H1 (cell line): ENCODE data around the gene PSPH. TPM values are rescaled to one million over a fixed set of nuclear protein-coding genes. Genes with fewer than 3 reads are reported as not detected.

ENCODE experiments used
- RXRA ChIP-seq: IDR thresholded peaks from 2 replicates; pipeline ENCODE4 v1.6.1; 2011; ENCODE audit warnings: low read depth, mild to moderate bottlenecking, low read length, moderate library complexity; ENCODE audit not compliant: insufficient read depth
- SUZ12 ChIP-seq: fragments of 200-600 bp; sonication (generic); IDR thresholded peaks from 2 replicates; pipeline ENCODE4 v1.6.1; 2012; ENCODE audit warnings: mild to moderate bottlenecking, inconsistent platforms, low read length, moderate library complexity, mixed read lengths
- polyA plus RNA-seq, 7 experiments: library from polyadenylated mRNA; depleted of rRNA in 3 of 7; stranded (reverse) in 5 of 7; unstranded in 2 of 7; fragments of >200 nt in 5 of 7; fragments of 200-250 nt in 2 of 7; gene quantifications; 1 replicate in 5 of 7; 2 replicates in 1 of 7; 4 replicates in 1 of 7; pipeline versions ENCODE4 v1.2.1 to v1.2.3, GENCODE V29; 2011 to 2013; ENCODE audit warnings: missing spikeins in 2 of 7, mixed read lengths in 2 of 7
- total RNA-seq: library from RNA; stranded (reverse); fragmentation: NEBNext Ultra II Directional; extraction: Animal tissue kit (Norgen Biotek cat#: 25700); gene quantifications from 2 replicates; pipeline ENCODE4 v1.2.1, GENCODE V29; 2021
- TF ChIP-seq, protein P1 (sequence below): fragments of 300-600 bp; sonication (generic); IDR thresholded peaks from 2 replicates; pipeline ENCODE4 v1.7.1; 2012; ENCODE audit warnings: low read length, moderate library complexity, mild to moderate bottlenecking, inconsistent platforms; ENCODE audit not compliant: insufficient replicate concordance
- TF ChIP-seq, protein P2 (sequence below), 3 experiments: IDR thresholded peaks; 1 replicate in 2 of 3; 2 replicates in 1 of 3; pipeline versions ENCODE4 v1.5.1 to v1.6.1; 2011; ENCODE audit warnings: low read length in 3 of 3, mild to moderate bottlenecking in 3 of 3, inconsistent platforms in 2 of 3, low read depth in 1 of 3, moderate library complexity in 1 of 3; ENCODE audit not compliant: insufficient read depth in 1 of 3; ENCODE audit errors: control extremely low read depth in 1 of 3

Gene PSPH
- total and polyA plus RNA-seq, 2 of the 8 experiments (the other 6 are each of a cell fraction or from before 2014, with no cell fraction given), result 31.0 to 64.8 TPM

DNA sequence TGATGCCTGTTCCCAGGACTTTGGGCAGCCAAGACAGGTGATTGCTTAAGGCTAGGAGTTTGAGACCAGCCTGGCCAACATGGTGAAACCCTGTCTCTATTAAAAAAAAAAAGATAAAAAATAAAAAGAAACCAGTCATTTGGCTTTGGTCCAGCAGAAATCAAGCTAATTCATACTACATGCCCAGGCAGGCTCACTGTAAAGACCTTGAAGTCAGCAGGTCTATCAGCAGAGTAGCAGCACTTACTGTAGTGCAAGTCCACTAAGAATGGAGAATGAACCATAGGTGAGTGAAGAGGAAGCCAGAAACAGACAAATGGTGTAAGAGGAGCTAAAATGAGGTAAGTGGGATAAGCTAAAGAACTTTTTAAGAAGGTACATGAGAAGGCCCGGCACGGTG, 24.7 kb downstream of the PSPH start (continued):
- TF ChIP-seq, protein P1, sequence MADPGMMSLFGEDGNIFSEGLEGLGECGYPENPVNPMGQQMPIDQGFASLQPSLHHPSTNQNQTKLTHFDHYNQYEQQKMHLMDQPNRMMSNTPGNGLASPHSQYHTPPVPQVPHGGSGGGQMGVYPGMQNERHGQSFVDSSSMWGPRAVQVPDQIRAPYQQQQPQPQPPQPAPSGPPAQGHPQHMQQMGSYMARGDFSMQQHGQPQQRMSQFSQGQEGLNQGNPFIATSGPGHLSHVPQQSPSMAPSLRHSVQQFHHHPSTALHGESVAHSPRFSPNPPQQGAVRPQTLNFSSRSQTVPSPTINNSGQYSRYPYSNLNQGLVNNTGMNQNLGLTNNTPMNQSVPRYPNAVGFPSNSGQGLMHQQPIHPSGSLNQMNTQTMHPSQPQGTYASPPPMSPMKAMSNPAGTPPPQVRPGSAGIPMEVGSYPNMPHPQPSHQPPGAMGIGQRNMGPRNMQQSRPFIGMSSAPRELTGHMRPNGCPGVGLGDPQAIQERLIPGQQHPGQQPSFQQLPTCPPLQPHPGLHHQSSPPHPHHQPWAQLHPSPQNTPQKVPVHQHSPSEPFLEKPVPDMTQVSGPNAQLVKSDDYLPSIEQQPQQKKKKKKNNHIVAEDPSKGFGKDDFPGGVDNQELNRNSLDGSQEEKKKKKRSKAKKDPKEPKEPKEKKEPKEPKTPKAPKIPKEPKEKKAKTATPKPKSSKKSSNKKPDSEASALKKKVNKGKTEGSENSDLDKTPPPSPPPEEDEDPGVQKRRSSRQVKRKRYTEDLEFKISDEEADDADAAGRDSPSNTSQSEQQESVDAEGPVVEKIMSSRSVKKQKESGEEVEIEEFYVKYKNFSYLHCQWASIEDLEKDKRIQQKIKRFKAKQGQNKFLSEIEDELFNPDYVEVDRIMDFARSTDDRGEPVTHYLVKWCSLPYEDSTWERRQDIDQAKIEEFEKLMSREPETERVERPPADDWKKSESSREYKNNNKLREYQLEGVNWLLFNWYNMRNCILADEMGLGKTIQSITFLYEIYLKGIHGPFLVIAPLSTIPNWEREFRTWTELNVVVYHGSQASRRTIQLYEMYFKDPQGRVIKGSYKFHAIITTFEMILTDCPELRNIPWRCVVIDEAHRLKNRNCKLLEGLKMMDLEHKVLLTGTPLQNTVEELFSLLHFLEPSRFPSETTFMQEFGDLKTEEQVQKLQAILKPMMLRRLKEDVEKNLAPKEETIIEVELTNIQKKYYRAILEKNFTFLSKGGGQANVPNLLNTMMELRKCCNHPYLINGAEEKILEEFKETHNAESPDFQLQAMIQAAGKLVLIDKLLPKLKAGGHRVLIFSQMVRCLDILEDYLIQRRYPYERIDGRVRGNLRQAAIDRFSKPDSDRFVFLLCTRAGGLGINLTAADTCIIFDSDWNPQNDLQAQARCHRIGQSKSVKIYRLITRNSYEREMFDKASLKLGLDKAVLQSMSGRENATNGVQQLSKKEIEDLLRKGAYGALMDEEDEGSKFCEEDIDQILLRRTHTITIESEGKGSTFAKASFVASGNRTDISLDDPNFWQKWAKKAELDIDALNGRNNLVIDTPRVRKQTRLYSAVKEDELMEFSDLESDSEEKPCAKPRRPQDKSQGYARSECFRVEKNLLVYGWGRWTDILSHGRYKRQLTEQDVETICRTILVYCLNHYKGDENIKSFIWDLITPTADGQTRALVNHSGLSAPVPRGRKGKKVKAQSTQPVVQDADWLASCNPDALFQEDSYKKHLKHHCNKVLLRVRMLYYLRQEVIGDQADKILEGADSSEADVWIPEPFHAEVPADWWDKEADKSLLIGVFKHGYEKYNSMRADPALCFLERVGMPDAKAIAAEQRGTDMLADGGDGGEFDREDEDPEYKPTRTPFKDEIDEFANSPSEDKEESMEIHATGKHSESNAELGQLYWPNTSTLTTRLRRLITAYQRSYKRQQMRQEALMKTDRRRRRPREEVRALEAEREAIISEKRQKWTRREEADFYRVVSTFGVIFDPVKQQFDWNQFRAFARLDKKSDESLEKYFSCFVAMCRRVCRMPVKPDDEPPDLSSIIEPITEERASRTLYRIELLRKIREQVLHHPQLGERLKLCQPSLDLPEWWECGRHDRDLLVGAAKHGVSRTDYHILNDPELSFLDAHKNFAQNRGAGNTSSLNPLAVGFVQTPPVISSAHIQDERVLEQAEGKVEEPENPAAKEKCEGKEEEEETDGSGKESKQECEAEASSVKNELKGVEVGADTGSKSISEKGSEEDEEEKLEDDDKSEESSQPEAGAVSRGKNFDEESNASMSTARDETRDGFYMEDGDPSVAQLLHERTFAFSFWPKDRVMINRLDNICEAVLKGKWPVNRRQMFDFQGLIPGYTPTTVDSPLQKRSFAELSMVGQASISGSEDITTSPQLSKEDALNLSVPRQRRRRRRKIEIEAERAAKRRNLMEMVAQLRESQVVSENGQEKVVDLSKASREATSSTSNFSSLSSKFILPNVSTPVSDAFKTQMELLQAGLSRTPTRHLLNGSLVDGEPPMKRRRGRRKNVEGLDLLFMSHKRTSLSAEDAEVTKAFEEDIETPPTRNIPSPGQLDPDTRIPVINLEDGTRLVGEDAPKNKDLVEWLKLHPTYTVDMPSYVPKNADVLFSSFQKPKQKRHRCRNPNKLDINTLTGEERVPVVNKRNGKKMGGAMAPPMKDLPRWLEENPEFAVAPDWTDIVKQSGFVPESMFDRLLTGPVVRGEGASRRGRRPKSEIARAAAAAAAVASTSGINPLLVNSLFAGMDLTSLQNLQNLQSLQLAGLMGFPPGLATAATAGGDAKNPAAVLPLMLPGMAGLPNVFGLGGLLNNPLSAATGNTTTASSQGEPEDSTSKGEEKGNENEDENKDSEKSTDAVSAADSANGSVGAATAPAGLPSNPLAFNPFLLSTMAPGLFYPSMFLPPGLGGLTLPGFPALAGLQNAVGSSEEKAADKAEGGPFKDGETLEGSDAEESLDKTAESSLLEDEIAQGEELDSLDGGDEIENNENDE, result no peak
- TF ChIP-seq SUZ12, result no peak
- no peak for TF ChIP-seq RXRA
- TF ChIP-seq, protein P2, sequence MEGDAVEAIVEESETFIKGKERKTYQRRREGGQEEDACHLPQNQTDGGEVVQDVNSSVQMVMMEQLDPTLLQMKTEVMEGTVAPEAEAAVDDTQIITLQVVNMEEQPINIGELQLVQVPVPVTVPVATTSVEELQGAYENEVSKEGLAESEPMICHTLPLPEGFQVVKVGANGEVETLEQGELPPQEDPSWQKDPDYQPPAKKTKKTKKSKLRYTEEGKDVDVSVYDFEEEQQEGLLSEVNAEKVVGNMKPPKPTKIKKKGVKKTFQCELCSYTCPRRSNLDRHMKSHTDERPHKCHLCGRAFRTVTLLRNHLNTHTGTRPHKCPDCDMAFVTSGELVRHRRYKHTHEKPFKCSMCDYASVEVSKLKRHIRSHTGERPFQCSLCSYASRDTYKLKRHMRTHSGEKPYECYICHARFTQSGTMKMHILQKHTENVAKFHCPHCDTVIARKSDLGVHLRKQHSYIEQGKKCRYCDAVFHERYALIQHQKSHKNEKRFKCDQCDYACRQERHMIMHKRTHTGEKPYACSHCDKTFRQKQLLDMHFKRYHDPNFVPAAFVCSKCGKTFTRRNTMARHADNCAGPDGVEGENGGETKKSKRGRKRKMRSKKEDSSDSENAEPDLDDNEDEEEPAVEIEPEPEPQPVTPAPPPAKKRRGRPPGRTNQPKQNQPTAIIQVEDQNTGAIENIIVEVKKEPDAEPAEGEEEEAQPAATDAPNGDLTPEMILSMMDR (IDR thresholded peaks at IDR 0.05; ENCODE audit: control extremely low read depth in 1 of 3, insufficient read depth in 1 of 3, low read depth in 1 of 3, low read length in 3 of 3), result no peak
